ENCODE results near the gene RPF1. TPM values are rescaled to one million over a fixed set of nuclear protein-coding genes. Genes with fewer than 3 reads are reported as not detected.
A peak's percentile ranks its signal among the peaks of the same experiment; 100 is the strongest.

The RPF1 gene
- polyA plus RNA-seq, 3 donors, result 11.9 to 25.4 (median 23.8) TPM

GRCh38 chr1:84450910-84451309 lies 28.2 kb upstream of the RPF1 start:
- H3K4me1 Mint-ChIP-seq, result peaks cover 15% of the 10 kb centered on the region
- no peaks in the 10 kb centered on the region for H3K27me3 ChIP-seq (ENCODE audit: control insufficient read depth in 2 of 2, insufficient read depth in 2 of 2, low read length in 2 of 2)
- intact Hi-C loops (cut with micrococcal nuclease), result no loop called here
- peaks cover 0 to 4% (median 0%) of the 10 kb centered on the region in 3 donors for H3K27me3 Mint-ChIP-seq (ENCODE audit: low read depth in 3 of 3)
- H3K4me2 ChIP-seq (replicated peaks; ENCODE audit: extremely low read depth, low read length, poor library complexity, severe bottlenecking), result no peak overlapping the region
- H3K79me2 ChIP-seq (ENCODE audit: insufficient read depth, low read length), result no peaks in the 10 kb centered on the region
- peaks cover 0 to 8% (median 4%) of the 10 kb centered on the region in 7 donors for H3K9me3 Mint-ChIP-seq
- H3K36me3 ChIP-seq (replicated peaks in 1 of 2; ENCODE audit: control insufficient read depth in 1 of 2, insufficient read depth in 2 of 2, low read length in 2 of 2), result no peaks in the 10 kb centered on the region
- peaks cover 9 to 17% of the 10 kb centered on the region in 2 donors for H3K4me1 ChIP-seq (ENCODE audit: control insufficient read depth in 1 of 2, insufficient read depth in 2 of 2, low read length in 2 of 2)
- no peak overlapping the region for H3K4me3 ChIP-seq (replicated peaks in 1 of 3; ENCODE audit: low read depth in 2 of 3, low read length in 3 of 3)
- H2AFZ ChIP-seq (ENCODE audit: insufficient read depth, low read depth, low read length, poor library complexity, severe bottlenecking), result no peak overlapping the region
- peak overlapping the region; percentile 37 to 93 (median 62) for H3K27ac Mint-ChIP-seq
- no peak overlapping the region for H3K9ac ChIP-seq (ENCODE audit: insufficient read depth, low read length, poor library complexity, severe bottlenecking)
- peak; percentile 73 to 82 (median 81) for DNase-seq
- peak overlapping the region in 1 of 2 donors; percentile 50 for H3K27ac ChIP-seq (ENCODE audit: low read depth in 1 of 2, low read length in 2 of 2)
- H3K9me3 ChIP-seq (replicated peaks in 1 of 2; ENCODE audit: control insufficient read depth in 1 of 2, insufficient read depth in 1 of 2, low read length in 2 of 2), result no peaks in the 10 kb centered on the region
- no peak overlapping the region for H3K4me3 Mint-ChIP-seq
- WGBS (ENCODE audit: insufficient coverage), result no CpG with 5 or more reads among the region's 2 CpGs
- TF ChIP-seq, protein P1, sequence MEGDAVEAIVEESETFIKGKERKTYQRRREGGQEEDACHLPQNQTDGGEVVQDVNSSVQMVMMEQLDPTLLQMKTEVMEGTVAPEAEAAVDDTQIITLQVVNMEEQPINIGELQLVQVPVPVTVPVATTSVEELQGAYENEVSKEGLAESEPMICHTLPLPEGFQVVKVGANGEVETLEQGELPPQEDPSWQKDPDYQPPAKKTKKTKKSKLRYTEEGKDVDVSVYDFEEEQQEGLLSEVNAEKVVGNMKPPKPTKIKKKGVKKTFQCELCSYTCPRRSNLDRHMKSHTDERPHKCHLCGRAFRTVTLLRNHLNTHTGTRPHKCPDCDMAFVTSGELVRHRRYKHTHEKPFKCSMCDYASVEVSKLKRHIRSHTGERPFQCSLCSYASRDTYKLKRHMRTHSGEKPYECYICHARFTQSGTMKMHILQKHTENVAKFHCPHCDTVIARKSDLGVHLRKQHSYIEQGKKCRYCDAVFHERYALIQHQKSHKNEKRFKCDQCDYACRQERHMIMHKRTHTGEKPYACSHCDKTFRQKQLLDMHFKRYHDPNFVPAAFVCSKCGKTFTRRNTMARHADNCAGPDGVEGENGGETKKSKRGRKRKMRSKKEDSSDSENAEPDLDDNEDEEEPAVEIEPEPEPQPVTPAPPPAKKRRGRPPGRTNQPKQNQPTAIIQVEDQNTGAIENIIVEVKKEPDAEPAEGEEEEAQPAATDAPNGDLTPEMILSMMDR (IDR thresholded peaks at IDR 0.05), result no peak
- no peaks in the 10 kb centered on the region for H4K20me1 ChIP-seq (ENCODE audit: insufficient read depth, low read length)
- H3K36me3 Mint-ChIP-seq, result peaks cover 1 to 4% of the 10 kb centered on the region in 2 donors

DNA sequence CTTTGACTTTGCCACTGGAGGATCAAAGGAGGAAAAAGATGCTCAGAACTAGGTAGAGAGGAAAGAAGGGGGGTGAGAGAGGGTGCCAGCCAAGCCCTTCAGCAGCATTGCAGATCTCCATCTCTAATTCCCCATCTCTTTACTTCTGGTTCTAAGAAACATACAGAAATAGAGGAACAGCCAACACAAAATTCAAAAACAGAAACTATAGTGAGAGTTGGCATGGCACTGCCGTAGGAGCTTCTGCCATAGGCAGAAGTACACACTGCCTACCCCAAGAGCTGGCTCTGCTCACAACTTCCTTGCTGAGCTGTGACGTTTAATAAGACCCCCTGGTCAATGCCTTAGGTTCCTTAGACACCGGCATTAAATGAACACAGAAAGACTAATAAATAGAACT lies 26.6 kb upstream of the RPF1 start:
- no peaks in the 10 kb centered on the region for H4K20me1 ChIP-seq (ENCODE audit: insufficient read depth, low read length)
- no CpG with 5 or more reads among the region's 3 CpGs for WGBS (ENCODE audit: insufficient coverage)
- DNase-seq, result no peak
- TF ChIP-seq, protein P1 (IDR thresholded peaks at IDR 0.05), result no peak
- Mint-ChIP-seq H3K4me1 (peaks cover 15% of the 10 kb centered on the region), H3K27me3 (ENCODE audit: low read depth in 3 of 3) (peaks cover 2 to 4% (median 3%) of the 10 kb centered on the region in 3 donors), H3K36me3 (no peaks in the 10 kb centered on the region), H3K27ac (peak overlapping the region in 6 of 7 donors; percentile 10 to 81 (median 52)), H3K9me3 (peaks cover 0 to 6% (median 0%) of the 10 kb centered on the region in 7 donors), H3K4me3 (no peak overlapping the region)
- H3K27ac ChIP-seq (ENCODE audit: low read depth in 1 of 2, low read length in 2 of 2), result no peak overlapping the region
- H3K79me2 ChIP-seq (ENCODE audit: insufficient read depth, low read length), result no peaks in the 10 kb centered on the region
- H3K4me1 ChIP-seq (ENCODE audit: control insufficient read depth in 1 of 2, insufficient read depth in 2 of 2, low read length in 2 of 2), result peaks cover 9 to 17% of the 10 kb centered on the region in 2 donors
- intact Hi-C loops (cut with micrococcal nuclease), result no loop called here
- no peaks in the 10 kb centered on the region for H3K27me3 ChIP-seq (ENCODE audit: control insufficient read depth in 2 of 2, insufficient read depth in 2 of 2, low read length in 2 of 2)
- H3K4me2 ChIP-seq (replicated peaks; ENCODE audit: extremely low read depth, low read length, poor library complexity, severe bottlenecking), result no peak overlapping the region
- no peak overlapping the region for H2AFZ ChIP-seq (ENCODE audit: insufficient read depth, low read depth, low read length, poor library complexity, severe bottlenecking)
- no peaks in the 10 kb centered on the region for H3K9me3 ChIP-seq (replicated peaks in 1 of 2; ENCODE audit: control insufficient read depth in 1 of 2, insufficient read depth in 1 of 2, low read length in 2 of 2)
- no peak overlapping the region for H3K4me3 ChIP-seq (replicated peaks in 1 of 3; ENCODE audit: low read depth in 2 of 3, low read length in 3 of 3)
- H3K36me3 ChIP-seq (replicated peaks in 1 of 2; ENCODE audit: control insufficient read depth in 1 of 2, insufficient read depth in 2 of 2, low read length in 2 of 2), result no peaks in the 10 kb centered on the region
- H3K9ac ChIP-seq (ENCODE audit: insufficient read depth, low read length, poor library complexity, severe bottlenecking), result no peak overlapping the region
